Effector memory CD4-positive, alpha-beta T cell (primary cell): ENCODE measurements around the gene PCK2.

Experiments used
- DNase-seq, 3 donors: peaks; one replicate each; pipeline ENCODE4 v3.0.0-alpha.2; 2020
- H3K27ac ChIP-seq: 2 replicates; pipeline ENCODE4 v1.7.0; 2013; ENCODE audit warnings: mild to moderate bottlenecking, low read length, moderate library complexity; ENCODE audit not compliant: insufficient read depth, poor library complexity, severe bottlenecking
- H3K27me3 ChIP-seq: replicated peaks from 2 replicates; pipeline ENCODE4 v1.7.0; 2013; ENCODE audit warnings: mild to moderate bottlenecking, low read length; ENCODE audit not compliant: insufficient read depth, control insufficient read depth, poor library complexity, severe bottlenecking
- H3K36me3 ChIP-seq: 2 replicates; pipeline ENCODE4 v1.7.0; 2013; ENCODE audit warnings: mild to moderate bottlenecking, low read length, moderate library complexity; ENCODE audit not compliant: control insufficient read depth, insufficient read depth
- H3K4me1 ChIP-seq: 2 replicates; pipeline ENCODE4 v1.7.0; 2013; ENCODE audit warnings: low read length, mild to moderate bottlenecking; ENCODE audit not compliant: control insufficient read depth, insufficient read depth, poor library complexity, severe bottlenecking
- H3K4me3 ChIP-seq: 2 replicates; pipeline ENCODE4 v1.7.0; 2013; ENCODE audit warnings: low read length, low read depth, mild to moderate bottlenecking; ENCODE audit not compliant: insufficient read depth, poor library complexity, severe bottlenecking
- H3K9me3 ChIP-seq: 2 replicates; pipeline ENCODE4 v1.7.0; 2013; ENCODE audit warnings: mild to moderate bottlenecking, low read length, moderate library complexity; ENCODE audit not compliant: control insufficient read depth

The PCK2 gene

GRCh38 chr14:24115422-24116127 lies 21.5 kb downstream of the PCK2 start:
- H3K9me3 ChIP-seq: no peaks in the 10 kb centered on the region
- H3K36me3 ChIP-seq: peaks cover 28% of the 10 kb centered on the region
- DNase-seq: no peak
- peak overlapping the region; percentile 98 for H3K27ac ChIP-seq
- H3K4me3 ChIP-seq: peak overlapping the region; percentile 69
- H3K27me3 ChIP-seq: no peaks in the 10 kb centered on the region
- H3K4me1 ChIP-seq: peaks cover 12% of the 10 kb centered on the region

- Histone ChIP-seq H3K36me3 (peaks cover 35% of the 10 kb centered on the region), H3K4me1 (peaks cover 12% of the 10 kb centered on the region), H3K27ac (peak overlapping the region; percentile 98), H3K4me3 (peak overlapping the region; percentile 69), H3K27me3 (no peaks in the 10 kb centered on the region), H3K9me3 (no peaks in the 10 kb centered on the region)
- no peak for DNase-seq
Observed at GRCh38 chr14:24116128-24116814, 22.2 kb downstream of the PCK2 start.

- H3K27ac ChIP-seq: peak overlapping the region; percentile 29
Observed at GRCh38 chr14:24117179-24117578, 23.1 kb downstream of the PCK2 start.

GRCh38 chr14:24119691-24120090 lies 25.6 kb downstream of the PCK2 start:
- peaks cover 65% of the 10 kb centered on the region for H3K36me3 ChIP-seq
- H3K27ac ChIP-seq: no peak overlapping the region
- H3K4me3 ChIP-seq: no peak overlapping the region
- H3K27me3 ChIP-seq: no peaks in the 10 kb centered on the region
- no peak for DNase-seq
- H3K4me1 ChIP-seq: peaks cover 12% of the 10 kb centered on the region
- H3K9me3 ChIP-seq: no peaks in the 10 kb centered on the region

More at GRCh38 chr14:24117179-24117578, 23.1 kb downstream of the PCK2 start:
- no peak for DNase-seq
- peaks cover 12% of the 10 kb centered on the region for H3K4me1 ChIP-seq
- peaks cover 41% of the 10 kb centered on the region for H3K36me3 ChIP-seq
- no peaks in the 10 kb centered on the region for H3K27me3 ChIP-seq
- H3K9me3 ChIP-seq: no peaks in the 10 kb centered on the region
- no peak overlapping the region for H3K4me3 ChIP-seq

- Histone ChIP-seq H3K36me3 (peaks cover 65% of the 10 kb centered on the region), H3K4me3 (no peak overlapping the region), H3K4me1 (peaks cover 3% of the 10 kb centered on the region), H3K27ac (no peak overlapping the region), H3K27me3 (no peaks in the 10 kb centered on the region), H3K9me3 (no peaks in the 10 kb centered on the region)
- DNase-seq: no peak
Observed at GRCh38 chr14:24121210-24121609, 27.1 kb downstream of the PCK2 start.

GRCh38 chr14:24122416-24122815 lies 28.3 kb downstream of the PCK2 start:
- Histone ChIP-seq H3K4me3 (no peak overlapping the region), H3K9me3 (no peaks in the 10 kb centered on the region), H3K27ac (no peak overlapping the region), H3K36me3 (peaks cover 65% of the 10 kb centered on the region), H3K4me1 (no peaks in the 10 kb centered on the region), H3K27me3 (no peaks in the 10 kb centered on the region)
- no peak for DNase-seq

GRCh38 chr14:24122898-24123297 lies 28.8 kb downstream of the PCK2 start:
- DNase-seq: no peak
- H3K27ac ChIP-seq: no peak overlapping the region
- H3K4me1 ChIP-seq: no peaks in the 10 kb centered on the region
- no peaks in the 10 kb centered on the region for H3K27me3 ChIP-seq
- no peak overlapping the region for H3K4me3 ChIP-seq
- H3K36me3 ChIP-seq: peaks cover 62% of the 10 kb centered on the region
- H3K9me3 ChIP-seq: no peaks in the 10 kb centered on the region

- Histone ChIP-seq H3K4me1 (no peaks in the 10 kb centered on the region), H3K36me3 (peaks cover 53% of the 10 kb centered on the region), H3K4me3 (no peak overlapping the region), H3K27me3 (no peaks in the 10 kb centered on the region), H3K27ac (no peak overlapping the region), H3K9me3 (no peaks in the 10 kb centered on the region)
- DNase-seq: no peak
Observed at GRCh38 chr14:24123424-24124417, 29.6 kb downstream of the PCK2 start.

GRCh38 chr14:24126939-24127338 lies 32.8 kb downstream of the PCK2 start:
- Histone ChIP-seq H3K9me3 (no peaks in the 10 kb centered on the region), H3K36me3 (peaks cover 24% of the 10 kb centered on the region), H3K4me3 (no peak overlapping the region), H3K27ac (no peak overlapping the region), H3K4me1 (peaks cover 2% of the 10 kb centered on the region), H3K27me3 (no peaks in the 10 kb centered on the region)
- no peak for DNase-seq
